ENCODE results near the gene NPTXR.

The NPTXR gene

DNA sequence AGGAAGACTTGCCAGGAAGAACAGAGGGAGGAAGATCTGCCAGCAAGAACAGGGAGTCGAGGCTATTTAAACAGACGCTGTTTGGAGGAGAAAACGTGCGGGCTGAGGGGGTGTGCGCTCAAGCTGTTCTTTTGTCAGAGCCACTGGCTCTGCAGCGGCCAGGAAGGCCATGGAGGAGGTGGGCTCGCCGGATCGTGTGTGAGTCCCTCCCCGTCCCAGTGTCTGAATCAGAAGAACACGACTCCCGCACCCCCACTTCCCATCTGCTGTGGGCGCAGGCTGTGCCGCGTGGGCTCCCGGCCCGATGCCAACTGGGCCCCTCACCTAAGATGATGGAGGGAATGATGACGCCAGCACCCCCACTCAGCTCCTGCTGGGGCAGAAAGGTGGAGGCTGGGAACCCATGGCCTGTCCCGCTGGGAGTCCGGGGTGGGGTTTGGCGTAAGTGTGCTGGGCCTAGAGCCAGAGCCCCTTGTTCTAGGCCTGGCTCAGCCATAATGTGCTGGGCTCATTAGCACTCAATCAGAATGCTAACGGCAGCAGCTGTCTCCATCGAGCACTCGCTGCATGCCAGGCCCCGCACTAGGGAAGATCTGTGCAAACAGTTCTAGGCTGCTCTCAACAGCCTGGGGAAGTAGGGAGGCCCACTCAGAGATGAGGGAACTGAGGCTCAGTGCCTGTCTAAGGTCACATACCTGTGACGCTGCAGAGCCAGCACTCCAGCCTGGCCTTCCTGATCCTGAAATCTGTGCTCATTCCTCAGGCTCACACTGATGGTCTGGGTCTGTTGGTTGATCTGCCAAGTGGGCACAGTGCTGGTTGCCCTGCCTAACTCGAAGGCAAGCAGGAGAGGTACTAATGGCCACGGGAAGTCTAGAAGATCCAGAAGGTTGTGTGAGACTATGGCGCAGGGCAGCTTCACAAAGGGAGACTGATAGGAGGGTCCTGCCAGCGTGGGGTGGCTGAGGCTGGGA lies 11.5 kb downstream of the NPTXR start:
- DNase-seq (ENCODE audit: low spot score), result no peak
- POLR2A ChIA-PET (ENCODE audit: low non-redundant PET), result no interaction called here
- no peak overlapping the region for H3K27ac ChIP-seq
- CTCF ChIA-PET, result no interaction called here
- TF ChIP-seq CTCF (conservative IDR thresholded peaks at IDR 0.05; ENCODE audit: low read depth), result no peak

DNA sequence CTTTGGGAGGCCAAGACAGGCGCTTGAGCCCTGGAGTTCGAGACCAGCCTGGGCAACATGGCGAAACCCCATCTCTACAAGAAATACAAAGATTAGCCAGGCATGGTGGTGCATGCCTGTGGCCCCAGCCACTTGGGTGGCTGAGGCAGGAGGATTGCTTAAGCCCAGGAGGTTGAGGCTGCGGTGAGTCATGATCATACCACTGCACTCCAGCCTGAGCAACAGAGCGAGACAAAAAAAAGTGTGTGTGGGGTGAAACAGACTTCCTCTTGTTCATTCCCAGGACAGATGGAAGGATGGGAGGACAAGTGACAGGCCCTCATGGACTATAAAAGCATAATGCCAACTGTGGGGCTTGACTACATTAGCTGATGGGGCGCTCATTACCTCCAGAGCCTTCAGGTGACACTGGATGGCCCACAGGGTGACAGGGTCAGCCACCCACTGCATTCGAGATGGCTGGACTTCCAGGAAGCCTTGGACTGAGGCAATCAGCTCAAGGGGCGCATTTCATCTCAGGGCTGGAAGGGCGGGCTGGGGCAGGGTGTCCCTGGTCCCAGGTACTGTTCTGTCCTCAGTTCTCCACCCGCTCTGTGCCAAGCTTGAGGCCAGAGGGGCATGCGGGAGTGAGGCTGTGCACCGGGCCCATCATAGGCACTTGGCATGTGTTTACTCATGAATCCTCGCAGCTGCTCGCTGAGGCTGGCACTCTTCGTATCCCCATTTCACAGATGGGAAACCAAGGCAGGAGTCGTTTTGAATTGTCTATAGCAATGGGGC lies 12.5 kb downstream of the NPTXR start:
- ChIA-PET CTCF (no interaction called here), POLR2A (ENCODE audit: low non-redundant PET) (no interaction called here)
- no peak for TF ChIP-seq CTCF (conservative IDR thresholded peaks at IDR 0.05; ENCODE audit: low read depth)
- no peak for DNase-seq (ENCODE audit: low spot score)
- H3K27ac ChIP-seq, result no peak overlapping the region

DNA sequence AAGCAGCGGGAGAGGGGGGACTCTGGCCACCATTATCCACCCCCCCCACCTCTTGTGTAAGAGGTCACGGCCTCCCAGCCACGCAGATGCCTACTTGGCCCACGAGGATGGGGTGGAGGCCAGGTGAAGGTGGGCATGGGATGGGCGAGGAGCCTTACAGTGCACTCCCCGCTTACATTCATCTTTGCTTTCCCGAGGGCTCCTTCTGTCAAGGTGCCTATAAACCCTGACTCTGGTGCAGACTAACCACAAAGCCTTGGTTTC lies 13.1 kb downstream of the NPTXR start:
- no peak for TF ChIP-seq CTCF (conservative IDR thresholded peaks at IDR 0.05; ENCODE audit: low read depth)
- CTCF ChIA-PET, result no interaction called here
- POLR2A ChIA-PET (ENCODE audit: low non-redundant PET), result no interaction called here

GRCh38 chr22:38830026-38830844 lies 13.6 kb downstream of the NPTXR start:
- ChIA-PET CTCF (no interaction called here), POLR2A (ENCODE audit: low non-redundant PET) (no interaction called here)
- H3K27ac ChIP-seq, result no peak overlapping the region
- no peak for TF ChIP-seq CTCF (conservative IDR thresholded peaks at IDR 0.05; ENCODE audit: low read depth)
- DNase-seq (ENCODE audit: low spot score), result no peak

More for the DNA sequence above, 13.1 kb downstream of the NPTXR start:
- H3K27ac ChIP-seq, result no peak overlapping the region
- no peak for DNase-seq (ENCODE audit: low spot score)

DNA sequence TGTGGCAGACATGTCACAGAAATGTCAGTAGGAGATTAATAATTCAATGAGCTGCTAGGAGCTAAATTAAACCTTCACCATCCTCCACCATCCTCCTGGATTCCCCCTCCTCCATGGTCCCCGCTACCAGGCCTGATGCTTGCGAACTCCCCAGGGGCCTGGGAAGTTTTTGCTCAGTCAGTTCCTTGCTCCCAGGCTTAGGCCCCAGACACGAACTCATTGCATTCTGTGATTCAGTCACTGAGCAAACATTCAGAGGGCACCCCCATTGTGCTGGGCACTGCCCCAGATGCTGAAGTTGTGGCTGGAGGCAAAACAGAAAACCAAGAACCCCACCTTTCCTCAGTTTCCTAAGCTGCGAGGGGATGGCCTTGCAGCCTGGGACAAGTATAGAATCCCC lies 14.3 kb downstream of the NPTXR start:
- DNase-seq (ENCODE audit: low spot score), result no peak
- no peak for TF ChIP-seq CTCF (conservative IDR thresholded peaks at IDR 0.05; ENCODE audit: low read depth)
- POLR2A ChIA-PET (ENCODE audit: low non-redundant PET), result no interaction called here
- H3K27ac ChIP-seq, result no peak overlapping the region
- CTCF ChIA-PET, result no interaction called here

GRCh38 chr22:38828616-38829205 lies 15.1 kb downstream of the NPTXR start:
- ChIA-PET POLR2A (ENCODE audit: low non-redundant PET) (no interaction called here), CTCF (interaction anchor here (1.1 kb wide), 1 partner anchor 14 kb away, joined by 3 read pairs; no protein-coding TSS in a partner anchor)
- no peak for DNase-seq (ENCODE audit: low spot score)
- no peak for TF ChIP-seq CTCF (conservative IDR thresholded peaks at IDR 0.05; ENCODE audit: low read depth)
- H3K27ac ChIP-seq, result no peak overlapping the region

All from RWPE1 (cell line).